Endothelial cell of umbilical vein (primary cell): ENCODE results near the gene NXF1. TPM values are rescaled to one million over a fixed set of nuclear protein-coding genes. Genes with fewer than 3 reads are reported as not detected.

Source experiments
- BruUV-seq: library from RNA; stranded (reverse); fragments of 400-500 nt; replicated peaks from 2 replicates; lab custom pipeline; 2021; lab: Mats Ljungman, UMichigan
- CTCF ChIA-PET: fragments of 300-600, 350-600 bp; sonication (Branson Sonifier 250); formaldehyde crosslinking; loops from one replicate; lab custom pipeline; 2021; ENCODE audit warnings: antibody characterized with exemption, inconsistent platforms; lab: Charles Lee
- POLR2A ChIA-PET: fragments of 300-600, 350-600 bp; sonication (Branson Sonifier 250); formaldehyde crosslinking; loops from one replicate; lab custom pipeline; 2021; ENCODE audit warnings: antibody characterized with exemption, inconsistent platforms; lab: Charles Lee
- DNase-seq: peaks from one replicate; pipeline ENCODE4 v3.0.0-alpha.2; 2011; ENCODE audit warnings: low read depth, low spot score
- FAIRE-seq: peaks from 2 replicates; lab custom pipeline; 2011; peaks lifted over from hg19 to GRCh38; lab: Jason Lieb, UNC
- H2AFZ ChIP-seq: 2 replicates; pipeline ENCODE4 v1.6.0; 2012; ENCODE audit warnings: low read depth, low read length, control low read depth, inconsistent platforms
- H3K27ac ChIP-seq: 2 replicates; pipeline ENCODE4 v1.5.1; 2011; ENCODE audit warnings: low read depth, mild to moderate bottlenecking, control low read depth, low read length, moderate library complexity; ENCODE audit not compliant: insufficient read depth
- H3K27me3 ChIP-seq, 2 experiments: 2 replicates each; pipeline versions ENCODE4 v1.6.0 to v1.6.1; 2011; ENCODE audit warnings: low read length in 2 of 2, mixed read lengths in 1 of 2; ENCODE audit not compliant: control insufficient read depth in 2 of 2, insufficient read depth in 2 of 2
- H3K36me3 ChIP-seq, 2 experiments: 2 replicates in 1 of 2; 3 replicates in 1 of 2; pipeline ENCODE4 v1.5.1; 2011; ENCODE audit warnings: low read length in 2 of 2, mild to moderate bottlenecking in 1 of 2, moderate library complexity in 1 of 2; ENCODE audit not compliant: control insufficient read depth in 2 of 2, insufficient read depth in 2 of 2; ENCODE audit errors: extremely low read depth in 1 of 2
- H3K4me1 ChIP-seq: 3 replicates; pipeline ENCODE4 v1.5.1; 2011; ENCODE audit warnings: mild to moderate bottlenecking, low read length; ENCODE audit not compliant: control insufficient read depth, insufficient read depth; ENCODE audit errors: extremely low read depth
- H3K4me2 ChIP-seq: 2 replicates; pipeline ENCODE4 v1.6.1; 2011; ENCODE audit warnings: low read length, control low read depth, mixed read lengths; ENCODE audit not compliant: insufficient read depth
- H3K4me3 ChIP-seq, 3 experiments: fragments of 200-600 bp in 1 of 3; sonication (generic), shearing (Covaris generic) in 1 of 3; replicated peaks in 1 of 3; 2 replicates each; pipeline ENCODE4 v1.5.1; 2011 to 2016; ENCODE audit warnings: control low read depth in 3 of 3, low read length in 3 of 3, mild to moderate bottlenecking in 2 of 3, inconsistent platforms in 1 of 3, low read depth in 1 of 3, moderate library complexity in 1 of 3; ENCODE audit not compliant: insufficient read depth in 1 of 3
- H3K79me2 ChIP-seq: 2 replicates; pipeline ENCODE4 v1.6.0; 2012; ENCODE audit warnings: low read length, inconsistent platforms; ENCODE audit not compliant: control insufficient read depth, insufficient read depth
- H3K9ac ChIP-seq: replicated peaks from 2 replicates; pipeline ENCODE3; 2011; ENCODE audit warnings: low read length, control low read depth; ENCODE audit not compliant: insufficient read depth; ENCODE audit errors: extremely low read depth
- H3K9me1 ChIP-seq: replicated peaks from 3 replicates; pipeline ENCODE4 v1.6.0; 2011; ENCODE audit warnings: mild to moderate bottlenecking, low read length; ENCODE audit not compliant: control insufficient read depth, insufficient read depth; ENCODE audit errors: extremely low read depth
- H3K9me3 ChIP-seq: replicated peaks from 2 replicates; pipeline ENCODE4 v1.5.1; 2012; ENCODE audit warnings: low read length, inconsistent platforms; ENCODE audit not compliant: control insufficient read depth, insufficient read depth
- H4K20me1 ChIP-seq: replicated peaks from 2 replicates; pipeline ENCODE3; 2011; ENCODE audit warnings: mild to moderate bottlenecking, low read length; ENCODE audit not compliant: control insufficient read depth, insufficient read depth; ENCODE audit errors: extremely low read depth
- EZH2 ChIP-seq: IDR thresholded peaks from 2 replicates; pipeline ENCODE4 v1.6.1; 2012; ENCODE audit warnings: borderline replicate concordance, low read depth, mild to moderate bottlenecking, moderate library complexity, low read length, inconsistent platforms; ENCODE audit not compliant: severe bottlenecking
- FOS ChIP-seq: IDR thresholded peaks from 2 replicates; pipeline ENCODE4 v1.6.1; 2011; ENCODE audit warnings: mild to moderate bottlenecking, low read length, moderate library complexity, borderline replicate concordance; ENCODE audit not compliant: insufficient read depth
- GATA2 ChIP-seq: IDR thresholded peaks from 2 replicates; pipeline ENCODE4 v1.7.0; 2011; ENCODE audit warnings: low read depth, mild to moderate bottlenecking, moderate library complexity, mixed read lengths, low read length; ENCODE audit not compliant: insufficient read length, insufficient read depth
- JUN ChIP-seq: IDR thresholded peaks from 2 replicates; pipeline ENCODE4 v1.6.1; 2011; ENCODE audit warnings: borderline replicate concordance, low read depth; ENCODE audit not compliant: insufficient read length, insufficient read depth
- MAX ChIP-seq: IDR thresholded peaks from 2 replicates; pipeline ENCODE4 v1.6.1; 2011; ENCODE audit not compliant: insufficient read depth, insufficient read length
- MYC ChIP-seq: IDR thresholded peaks from one replicate; pipeline ENCODE4 v1.6.1; 2011; ENCODE audit warnings: mild to moderate bottlenecking, low read depth, low read length
- POLR2A ChIP-seq: IDR thresholded peaks from 2 replicates; pipeline ENCODE4 v1.6.1; 2012; ENCODE audit warnings: low read depth, mild to moderate bottlenecking, control low read depth, low read length
- POLR2AphosphoS5 ChIP-seq: IDR thresholded peaks from 2 replicates; pipeline ENCODE4 v1.6.1; 2012; ENCODE audit warnings: low read depth, mild to moderate bottlenecking, control low read depth, low read length, moderate library complexity; ENCODE audit not compliant: insufficient read depth
- dilution Hi-C: fragments of 300-500 bp; cut with MboI; formaldehyde crosslinking; loops from one replicate; pipeline ENCODE4 v1.15.0; 2019; ENCODE audit warnings: low sequenced_read_pairs; ENCODE audit not compliant: extremely low pct_ligation_motif_present
- intact Hi-C: fragments of 100-400 bp; cut with micrococcal nuclease; formaldehyde crosslinking; loops from one replicate; pipeline ENCODE4 v1.10.0; 2022
- polyA plus RNA-seq, 4 experiments: library from polyadenylated mRNA; depleted of rRNA in 3 of 4; stranded (reverse) in 3 of 4; unstranded in 1 of 4; fragments of >200 nt; gene quantifications; 2 replicates each; pipeline versions ENCODE4 v1.2.1 to v1.2.3, GENCODE V29; 2011 to 2012; ENCODE audit warnings: missing spikeins in 1 of 4
- total RNA-seq: library from RNA; stranded (reverse); gene quantifications from 2 replicates; pipeline ENCODE4 v1.2.3, GENCODE V29; 2021
- TF ChIP-seq, protein P1 (sequence below), 2 donors: IDR thresholded peaks; 1 replicate in 1 of 2; 2 replicates in 1 of 2; pipeline ENCODE4 v1.5.1; 2011; ENCODE audit warnings: low read length in 2 of 2, mild to moderate bottlenecking in 2 of 2, moderate library complexity in 2 of 2, control low read depth in 1 of 2, inconsistent platforms in 1 of 2, low read depth in 1 of 2; ENCODE audit not compliant: insufficient read depth in 1 of 2; ENCODE audit errors: extremely low read depth in 1 of 2

Gene NXF1
- total and polyA plus RNA-seq, 2 donors (not counting 3 experiments of a cell fraction or from before 2014, with no cell fraction given): 74.4 to 101 TPM

- Histone ChIP-seq H3K9me3 (no peaks in the 10 kb centered on the region), H3K27ac (peak overlapping the region; percentile 54), H4K20me1 (no peaks in the 10 kb centered on the region), H3K9ac (no peak overlapping the region), H3K4me3 (peak overlapping the region in 1 of 3 experiments; percentile 65), H3K9me1 (no peaks in the 10 kb centered on the region), H2AFZ (no peak overlapping the region), H3K4me1 (peaks cover 11% of the 10 kb centered on the region), H3K36me3 (peaks cover 23 to 45% of the 10 kb centered on the region in 2 experiments), H3K4me2 (no peak overlapping the region), H3K27me3 (no peaks in the 10 kb centered on the region), H3K79me2 (peaks cover 27% of the 10 kb centered on the region)
- no peak for FAIRE-seq
- dilution Hi-C loops (no loop called here), intact Hi-C loops (loop anchor here (1.0 to 2.0 kb wide), 2 partner anchors 40 to 65 kb away; partner anchors contain the start of genes HNRNPUL2, STX5 and TEX54)
- TF ChIP-seq POLR2A (no peak), FOS (no peak), POLR2AphosphoS5 (no peak), JUN (no peak), MAX (no peak), EZH2 (no peak), GATA2 (no peak), MYC (no peak)
- TF ChIP-seq, protein P1, sequence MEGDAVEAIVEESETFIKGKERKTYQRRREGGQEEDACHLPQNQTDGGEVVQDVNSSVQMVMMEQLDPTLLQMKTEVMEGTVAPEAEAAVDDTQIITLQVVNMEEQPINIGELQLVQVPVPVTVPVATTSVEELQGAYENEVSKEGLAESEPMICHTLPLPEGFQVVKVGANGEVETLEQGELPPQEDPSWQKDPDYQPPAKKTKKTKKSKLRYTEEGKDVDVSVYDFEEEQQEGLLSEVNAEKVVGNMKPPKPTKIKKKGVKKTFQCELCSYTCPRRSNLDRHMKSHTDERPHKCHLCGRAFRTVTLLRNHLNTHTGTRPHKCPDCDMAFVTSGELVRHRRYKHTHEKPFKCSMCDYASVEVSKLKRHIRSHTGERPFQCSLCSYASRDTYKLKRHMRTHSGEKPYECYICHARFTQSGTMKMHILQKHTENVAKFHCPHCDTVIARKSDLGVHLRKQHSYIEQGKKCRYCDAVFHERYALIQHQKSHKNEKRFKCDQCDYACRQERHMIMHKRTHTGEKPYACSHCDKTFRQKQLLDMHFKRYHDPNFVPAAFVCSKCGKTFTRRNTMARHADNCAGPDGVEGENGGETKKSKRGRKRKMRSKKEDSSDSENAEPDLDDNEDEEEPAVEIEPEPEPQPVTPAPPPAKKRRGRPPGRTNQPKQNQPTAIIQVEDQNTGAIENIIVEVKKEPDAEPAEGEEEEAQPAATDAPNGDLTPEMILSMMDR (IDR thresholded peaks at IDR 0.05; ENCODE audit: extremely low read depth in 1 of 2, insufficient read depth in 1 of 2, low read depth in 1 of 2, low read length in 2 of 2): no peak
- DNase-seq: no peak
- CTCF ChIA-PET: no interaction called here
- POLR2A ChIA-PET: interaction anchor here (1.1 to 1.2 kb wide), 2 partner anchors 21 to 49 kb away, joined by 3 to 6 read pairs; partner anchors contain the start of gene TAF6L
- no TSS peak for BruUV-seq
Measured at GRCh38 chr11:62792202-62792575, 13.1 kb downstream of the NXF1 start.
